Prostate gland (tissue), 2 donors: Measurements from ENCODE around the gene ITGA7. TPM values are rescaled to one million over a fixed set of nuclear protein-coding genes. Genes with fewer than 3 reads are reported as not detected.

Experiments
- DNase-seq: peaks from one replicate; pipeline ENCODE4 v3.0.0-alpha.2; 2019; ENCODE audit warnings: low spot score
- H3K27ac ChIP-seq, 2 donors: fragments of 200-600 bp; sonication (generic); 2 replicates each; pipeline ENCODE4 v1.5.1; 2017 to 2019
- H3K27me3 ChIP-seq: fragments of 200-600 bp; sonication (generic); replicated peaks from 2 replicates; pipeline ENCODE4 v1.5.1; 2019; ENCODE audit not compliant: insufficient read depth
- H3K36me3 ChIP-seq, 2 donors: fragments of 200-600 bp; sonication (generic); 1 replicate in 1 of 2; 2 replicates in 1 of 2; pipeline versions ENCODE4 v1.5.1 to v1.8.1; 2017 to 2019
- H3K4me1 ChIP-seq: fragments of 200-600 bp; sonication (generic); replicated peaks from 2 replicates; pipeline ENCODE4 v1.5.1; 2019
- H3K4me3 ChIP-seq, 2 donors: fragments of 200-600 bp; sonication (generic); 2 replicates each; pipeline ENCODE4 v1.5.1; 2017 to 2019
- H3K9me3 ChIP-seq: fragments of 200-600 bp; sonication (generic); 2 replicates; pipeline ENCODE4 v1.5.1; 2017
- CTCF ChIP-seq, 4 experiments: fragments of 200-600 bp in 2 of 4; fragments of 450-650 bp in 2 of 4; sonication (generic) in 2 of 4; IDR thresholded peaks; 1 replicate in 3 of 4; 2 replicates in 1 of 4; pipeline ENCODE4 v1.5.1; 2016 to 2019; ENCODE audit warnings: antibody characterized with exemption in 4 of 4, mild to moderate bottlenecking in 2 of 4, moderate library complexity in 2 of 4
- POLR2A ChIP-seq: fragments of 450-650 bp; IDR thresholded peaks from one replicate; pipeline ENCODE4 v1.6.1; 2016; ENCODE audit warnings: antibody characterized with exemption, mild to moderate bottlenecking
- POLR2AphosphoS5 ChIP-seq: sonication (generic); formaldehyde crosslinking; IDR thresholded peaks from one replicate; pipeline ENCODE4 v1.6.1; 2017; ENCODE audit warnings: antibody characterized with exemption
- WGBS: methylation state at CpG from one replicate; pipeline ENCODE4 v1.1.5; 2018; 5-methylcytosine and 5-hydroxymethylcytosine counted together
- intact Hi-C: fragments of 100-400 bp; cut with DNase I; formaldehyde crosslinking; loops from one replicate; pipeline ENCODE4 v1.14.2; 2022
- total RNA-seq, 2 donors: library from RNA; depleted of rRNA; stranded (reverse); fragments of >200 nt; gene quantifications; one replicate each; pipeline ENCODE4 v1.1.0, GENCODE V29; 2016

The ITGA7 gene
- total RNA-seq, 2 donors from 2014 or later: 17.4 to 37.0 TPM

- intact Hi-C loops: no loop called here
- no peak overlapping the region for H3K27ac ChIP-seq
- whole genome bisulfite sequencing: 86% methylated on average over 10 of the region's 16 CpGs
- no peaks in the 10 kb centered on the region for H3K36me3 ChIP-seq
- H3K9me3 ChIP-seq: no peaks in the 10 kb centered on the region
- H3K4me3 ChIP-seq: no peak overlapping the region
- no peak for DNase-seq
- no peaks in the 10 kb centered on the region for H3K4me1 ChIP-seq
- no peaks in the 10 kb centered on the region for H3K27me3 ChIP-seq
- no peak for TF ChIP-seq POLR2AphosphoS5
- TF ChIP-seq CTCF (IDR thresholded peaks at IDR 0.05): no peak
- TF ChIP-seq POLR2A: no peak
These were observed 9.3 kb downstream of the ITGA7 start for GRCh38 chr12:55698241-55698955.

- Histone ChIP-seq H3K27ac (no peak overlapping the region), H3K9me3 (no peaks in the 10 kb centered on the region), H3K27me3 (no peaks in the 10 kb centered on the region), H3K4me1 (no peaks in the 10 kb centered on the region), H3K36me3 (no peaks in the 10 kb centered on the region), H3K4me3 (no peak overlapping the region)
- intact Hi-C loops: no loop called here
- no peak for TF ChIP-seq POLR2A
- TF ChIP-seq POLR2AphosphoS5: no peak
- TF ChIP-seq CTCF (IDR thresholded peaks at IDR 0.05): no peak
- no peak for DNase-seq
- WGBS: 91% methylated on average over 7 of the region's 7 CpGs
These were observed 10.0 kb downstream of the ITGA7 start for GRCh38 chr12:55697686-55698085.

GRCh38 chr12:55696796-55697462 lies 10.8 kb downstream of the ITGA7 start:
- H3K27me3 ChIP-seq: no peaks in the 10 kb centered on the region
- no peaks in the 10 kb centered on the region for H3K36me3 ChIP-seq
- WGBS: 84% methylated on average over 19 of the region's 19 CpGs
- no peaks in the 10 kb centered on the region for H3K4me1 ChIP-seq
- DNase-seq: no peak
- H3K27ac ChIP-seq: no peak overlapping the region
- H3K9me3 ChIP-seq: no peaks in the 10 kb centered on the region
- intact Hi-C loops: no loop called here
- TF ChIP-seq CTCF (IDR thresholded peaks at IDR 0.05) (no peak), POLR2AphosphoS5 (no peak), POLR2A (no peak)
- no peak overlapping the region for H3K4me3 ChIP-seq

GRCh38 chr12:55696141-55696540 lies 11.6 kb downstream of the ITGA7 start:
- Histone ChIP-seq H3K27me3 (no peaks in the 10 kb centered on the region), H3K36me3 (no peaks in the 10 kb centered on the region), H3K4me1 (no peaks in the 10 kb centered on the region), H3K27ac (no peak overlapping the region), H3K9me3 (no peaks in the 10 kb centered on the region), H3K4me3 (no peak overlapping the region)
- intact Hi-C loops: no loop called here
- DNase-seq: no peak
- 83% methylated on average over 6 of the region's 6 CpGs for WGBS
- TF ChIP-seq CTCF (IDR thresholded peaks at IDR 0.05): no peak
- no peak for TF ChIP-seq POLR2A
- TF ChIP-seq POLR2AphosphoS5: no peak

- no peak for TF ChIP-seq CTCF (IDR thresholded peaks at IDR 0.05)
- TF ChIP-seq POLR2AphosphoS5: no peak
- TF ChIP-seq POLR2A: no peak
- WGBS: 81% methylated on average over 7 of the region's 7 CpGs
- H3K27ac ChIP-seq: no peak overlapping the region
- H3K9me3 ChIP-seq: no peaks in the 10 kb centered on the region
- DNase-seq: no peak
- H3K36me3 ChIP-seq: no peaks in the 10 kb centered on the region
- no peaks in the 10 kb centered on the region for H3K27me3 ChIP-seq
- no peaks in the 10 kb centered on the region for H3K4me1 ChIP-seq
- no peak overlapping the region for H3K4me3 ChIP-seq
- intact Hi-C loops: no loop called here
These were observed 12.4 kb downstream of the ITGA7 start for GRCh38 chr12:55695349-55695748.
